Measurements from ENCODE around the gene AK4.

DNA sequence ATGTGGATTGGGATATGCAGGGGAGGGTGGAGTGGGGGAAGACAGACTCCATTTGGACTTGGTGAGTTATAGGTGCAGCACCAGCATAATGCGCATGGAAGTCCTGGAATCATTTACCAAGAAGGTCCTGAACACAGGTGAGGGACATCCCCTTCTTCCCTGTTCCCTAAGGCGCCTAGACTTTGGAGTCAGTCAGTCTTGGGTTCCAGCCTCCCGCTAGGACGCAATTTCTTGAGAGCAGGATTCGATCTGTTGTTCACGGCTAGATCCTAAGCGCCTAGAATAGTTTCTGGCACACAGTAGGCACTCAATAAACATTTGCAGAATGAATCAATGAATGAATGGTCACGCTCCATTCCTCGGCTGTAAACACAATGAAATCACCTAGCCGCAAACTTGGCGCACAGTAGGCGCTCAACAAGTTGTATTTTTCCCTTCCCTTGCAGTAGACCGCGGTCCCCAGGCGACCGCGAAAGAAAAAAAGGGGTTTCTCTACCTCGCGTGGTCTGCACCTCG lies 1.0 kb upstream of the AK4 start:
- no peak for TF ChIP-seq POLR2AphosphoS5 (IDR thresholded peaks at IDR 0.05)
- TF ChIP-seq, protein P1, sequence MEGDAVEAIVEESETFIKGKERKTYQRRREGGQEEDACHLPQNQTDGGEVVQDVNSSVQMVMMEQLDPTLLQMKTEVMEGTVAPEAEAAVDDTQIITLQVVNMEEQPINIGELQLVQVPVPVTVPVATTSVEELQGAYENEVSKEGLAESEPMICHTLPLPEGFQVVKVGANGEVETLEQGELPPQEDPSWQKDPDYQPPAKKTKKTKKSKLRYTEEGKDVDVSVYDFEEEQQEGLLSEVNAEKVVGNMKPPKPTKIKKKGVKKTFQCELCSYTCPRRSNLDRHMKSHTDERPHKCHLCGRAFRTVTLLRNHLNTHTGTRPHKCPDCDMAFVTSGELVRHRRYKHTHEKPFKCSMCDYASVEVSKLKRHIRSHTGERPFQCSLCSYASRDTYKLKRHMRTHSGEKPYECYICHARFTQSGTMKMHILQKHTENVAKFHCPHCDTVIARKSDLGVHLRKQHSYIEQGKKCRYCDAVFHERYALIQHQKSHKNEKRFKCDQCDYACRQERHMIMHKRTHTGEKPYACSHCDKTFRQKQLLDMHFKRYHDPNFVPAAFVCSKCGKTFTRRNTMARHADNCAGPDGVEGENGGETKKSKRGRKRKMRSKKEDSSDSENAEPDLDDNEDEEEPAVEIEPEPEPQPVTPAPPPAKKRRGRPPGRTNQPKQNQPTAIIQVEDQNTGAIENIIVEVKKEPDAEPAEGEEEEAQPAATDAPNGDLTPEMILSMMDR (IDR thresholded peaks at IDR 0.05), result no peak

All from gastroesophageal sphincter (tissue), 3 donors.